Endothelial cell of umbilical vein (primary cell): ENCODE measurements around the gene MTRF1L. TPM values are rescaled to one million over a fixed set of nuclear protein-coding genes. Genes with fewer than 3 reads are reported as not detected.

Experiments
- BruUV-seq: library from RNA; stranded (reverse); fragments of 400-500 nt; replicated peaks from 2 replicates; lab custom pipeline; 2021; lab: Mats Ljungman, UMichigan
- CTCF ChIA-PET: fragments of 300-600, 350-600 bp; sonication (Branson Sonifier 250); formaldehyde crosslinking; loops from one replicate; lab custom pipeline; 2021; ENCODE audit warnings: antibody characterized with exemption, inconsistent platforms; lab: Charles Lee
- POLR2A ChIA-PET: fragments of 300-600, 350-600 bp; sonication (Branson Sonifier 250); formaldehyde crosslinking; loops from one replicate; lab custom pipeline; 2021; ENCODE audit warnings: antibody characterized with exemption, inconsistent platforms; lab: Charles Lee
- DNase-seq: peaks from one replicate; pipeline ENCODE4 v3.0.0-alpha.2; 2011; ENCODE audit warnings: low read depth, low spot score
- FAIRE-seq: peaks from 2 replicates; lab custom pipeline; 2011; peaks lifted over from hg19 to GRCh38; lab: Jason Lieb, UNC
- H2AFZ ChIP-seq: 2 replicates; pipeline ENCODE4 v1.6.0; 2012; ENCODE audit warnings: low read depth, low read length, control low read depth, inconsistent platforms
- H3K27ac ChIP-seq: 2 replicates; pipeline ENCODE4 v1.5.1; 2011; ENCODE audit warnings: low read depth, mild to moderate bottlenecking, control low read depth, low read length, moderate library complexity; ENCODE audit not compliant: insufficient read depth
- H3K27me3 ChIP-seq, 2 experiments: 2 replicates each; pipeline versions ENCODE4 v1.6.0 to v1.6.1; 2011; ENCODE audit warnings: low read length in 2 of 2, mixed read lengths in 1 of 2; ENCODE audit not compliant: control insufficient read depth in 2 of 2, insufficient read depth in 2 of 2
- H3K36me3 ChIP-seq, 2 experiments: 2 replicates in 1 of 2; 3 replicates in 1 of 2; pipeline ENCODE4 v1.5.1; 2011; ENCODE audit warnings: low read length in 2 of 2, mild to moderate bottlenecking in 1 of 2, moderate library complexity in 1 of 2; ENCODE audit not compliant: control insufficient read depth in 2 of 2, insufficient read depth in 2 of 2; ENCODE audit errors: extremely low read depth in 1 of 2
- H3K4me1 ChIP-seq: 3 replicates; pipeline ENCODE4 v1.5.1; 2011; ENCODE audit warnings: mild to moderate bottlenecking, low read length; ENCODE audit not compliant: control insufficient read depth, insufficient read depth; ENCODE audit errors: extremely low read depth
- H3K4me2 ChIP-seq: 2 replicates; pipeline ENCODE4 v1.6.1; 2011; ENCODE audit warnings: low read length, control low read depth, mixed read lengths; ENCODE audit not compliant: insufficient read depth
- H3K4me3 ChIP-seq, 3 experiments: fragments of 200-600 bp in 1 of 3; sonication (generic), shearing (Covaris generic) in 1 of 3; replicated peaks in 1 of 3; 2 replicates each; pipeline ENCODE4 v1.5.1; 2011 to 2016; ENCODE audit warnings: control low read depth in 3 of 3, low read length in 3 of 3, mild to moderate bottlenecking in 2 of 3, inconsistent platforms in 1 of 3, low read depth in 1 of 3, moderate library complexity in 1 of 3; ENCODE audit not compliant: insufficient read depth in 1 of 3
- H3K79me2 ChIP-seq: 2 replicates; pipeline ENCODE4 v1.6.0; 2012; ENCODE audit warnings: low read length, inconsistent platforms; ENCODE audit not compliant: control insufficient read depth, insufficient read depth
- H3K9ac ChIP-seq: replicated peaks from 2 replicates; pipeline ENCODE3; 2011; ENCODE audit warnings: low read length, control low read depth; ENCODE audit not compliant: insufficient read depth; ENCODE audit errors: extremely low read depth
- H3K9me1 ChIP-seq: replicated peaks from 3 replicates; pipeline ENCODE4 v1.6.0; 2011; ENCODE audit warnings: mild to moderate bottlenecking, low read length; ENCODE audit not compliant: control insufficient read depth, insufficient read depth; ENCODE audit errors: extremely low read depth
- H3K9me3 ChIP-seq: replicated peaks from 2 replicates; pipeline ENCODE4 v1.5.1; 2012; ENCODE audit warnings: low read length, inconsistent platforms; ENCODE audit not compliant: control insufficient read depth, insufficient read depth
- H4K20me1 ChIP-seq: replicated peaks from 2 replicates; pipeline ENCODE3; 2011; ENCODE audit warnings: mild to moderate bottlenecking, low read length; ENCODE audit not compliant: control insufficient read depth, insufficient read depth; ENCODE audit errors: extremely low read depth
- EZH2 ChIP-seq: IDR thresholded peaks from 2 replicates; pipeline ENCODE4 v1.6.1; 2012; ENCODE audit warnings: borderline replicate concordance, low read depth, mild to moderate bottlenecking, moderate library complexity, low read length, inconsistent platforms; ENCODE audit not compliant: severe bottlenecking
- FOS ChIP-seq: IDR thresholded peaks from 2 replicates; pipeline ENCODE4 v1.6.1; 2011; ENCODE audit warnings: mild to moderate bottlenecking, low read length, moderate library complexity, borderline replicate concordance; ENCODE audit not compliant: insufficient read depth
- GATA2 ChIP-seq: IDR thresholded peaks from 2 replicates; pipeline ENCODE4 v1.7.0; 2011; ENCODE audit warnings: low read depth, mild to moderate bottlenecking, moderate library complexity, mixed read lengths, low read length; ENCODE audit not compliant: insufficient read length, insufficient read depth
- JUN ChIP-seq: IDR thresholded peaks from 2 replicates; pipeline ENCODE4 v1.6.1; 2011; ENCODE audit warnings: borderline replicate concordance, low read depth; ENCODE audit not compliant: insufficient read length, insufficient read depth
- MYC ChIP-seq: IDR thresholded peaks from one replicate; pipeline ENCODE4 v1.6.1; 2011; ENCODE audit warnings: mild to moderate bottlenecking, low read depth, low read length
- POLR2A ChIP-seq: IDR thresholded peaks from 2 replicates; pipeline ENCODE4 v1.6.1; 2012; ENCODE audit warnings: low read depth, mild to moderate bottlenecking, control low read depth, low read length
- POLR2AphosphoS5 ChIP-seq: IDR thresholded peaks from 2 replicates; pipeline ENCODE4 v1.6.1; 2012; ENCODE audit warnings: low read depth, mild to moderate bottlenecking, control low read depth, low read length, moderate library complexity; ENCODE audit not compliant: insufficient read depth
- dilution Hi-C: fragments of 300-500 bp; cut with MboI; formaldehyde crosslinking; loops from one replicate; pipeline ENCODE4 v1.15.0; 2019; ENCODE audit warnings: low sequenced_read_pairs; ENCODE audit not compliant: extremely low pct_ligation_motif_present
- intact Hi-C: fragments of 100-400 bp; cut with micrococcal nuclease; formaldehyde crosslinking; loops from one replicate; pipeline ENCODE4 v1.10.0; 2022
- polyA plus RNA-seq, 4 experiments: library from polyadenylated mRNA; depleted of rRNA in 3 of 4; stranded (reverse) in 3 of 4; unstranded in 1 of 4; fragments of >200 nt; gene quantifications; 2 replicates each; pipeline versions ENCODE4 v1.2.1 to v1.2.3, GENCODE V29; 2011 to 2012; ENCODE audit warnings: missing spikeins in 1 of 4
- total RNA-seq: library from RNA; stranded (reverse); gene quantifications from 2 replicates; pipeline ENCODE4 v1.2.3, GENCODE V29; 2021
- TF ChIP-seq, protein P1 (sequence below): IDR thresholded peaks from 2 replicates; pipeline ENCODE4 v1.6.1; 2011; ENCODE audit not compliant: insufficient read depth, insufficient read length
- TF ChIP-seq, protein P2 (sequence below), 2 donors: IDR thresholded peaks; 1 replicate in 1 of 2; 2 replicates in 1 of 2; pipeline ENCODE4 v1.5.1; 2011; ENCODE audit warnings: low read length in 2 of 2, mild to moderate bottlenecking in 2 of 2, moderate library complexity in 2 of 2, control low read depth in 1 of 2, inconsistent platforms in 1 of 2, low read depth in 1 of 2; ENCODE audit not compliant: insufficient read depth in 1 of 2; ENCODE audit errors: extremely low read depth in 1 of 2

The MTRF1L gene
- total and polyA plus RNA-seq, 2 donors (not counting 3 experiments of a cell fraction or from before 2014, with no cell fraction given), result 6.2 to 27.5 TPM

DNA sequence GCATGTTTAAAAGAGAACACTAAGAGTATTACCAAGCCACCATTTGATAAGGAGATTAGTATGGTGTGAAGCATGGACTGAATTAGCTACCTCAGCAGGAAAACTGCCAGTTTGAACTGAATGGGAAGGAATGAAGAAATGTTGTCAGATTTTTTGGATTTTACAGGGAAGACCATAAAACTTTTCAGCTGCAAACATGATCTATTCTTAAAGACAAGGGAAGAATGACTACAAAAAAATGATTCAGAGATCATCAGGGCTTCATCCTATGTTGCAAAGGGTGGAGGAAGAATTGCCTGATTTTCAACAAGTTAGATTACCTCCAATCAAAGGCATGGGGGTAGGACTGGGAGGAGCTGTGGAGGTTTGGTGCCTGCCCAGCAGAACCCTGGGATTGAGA lies 49.3 kb upstream of the MTRF1L start:
- FAIRE-seq, result no peak
- no peak overlapping the region for H3K27ac ChIP-seq
- no peaks in the 10 kb centered on the region for H3K27me3 ChIP-seq
- dilution Hi-C loops, result no loop called here
- CTCF ChIA-PET, result interaction anchor here (1.0 to 2.0 kb wide), 2 partner anchors 20 to 56 kb away, joined by 4 to 7 read pairs; no protein-coding TSS in a partner anchor
- H3K79me2 ChIP-seq, result no peaks in the 10 kb centered on the region
- H3K9me3 ChIP-seq, result no peaks in the 10 kb centered on the region
- no peak overlapping the region for H2AFZ ChIP-seq
- no peak for DNase-seq
- no TSS peak for BruUV-seq
- no peaks in the 10 kb centered on the region for H4K20me1 ChIP-seq
- no peak for TF ChIP-seq MYC
- TF ChIP-seq, protein P1, sequence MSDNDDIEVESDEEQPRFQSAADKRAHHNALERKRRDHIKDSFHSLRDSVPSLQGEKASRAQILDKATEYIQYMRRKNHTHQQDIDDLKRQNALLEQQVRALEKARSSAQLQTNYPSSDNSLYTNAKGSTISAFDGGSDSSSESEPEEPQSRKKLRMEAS, result no peak
- no peak for TF ChIP-seq EZH2
- no peak for TF ChIP-seq FOS
- TF ChIP-seq POLR2AphosphoS5, result no peak
- TF ChIP-seq GATA2, result no peak
- TF ChIP-seq, protein P2, sequence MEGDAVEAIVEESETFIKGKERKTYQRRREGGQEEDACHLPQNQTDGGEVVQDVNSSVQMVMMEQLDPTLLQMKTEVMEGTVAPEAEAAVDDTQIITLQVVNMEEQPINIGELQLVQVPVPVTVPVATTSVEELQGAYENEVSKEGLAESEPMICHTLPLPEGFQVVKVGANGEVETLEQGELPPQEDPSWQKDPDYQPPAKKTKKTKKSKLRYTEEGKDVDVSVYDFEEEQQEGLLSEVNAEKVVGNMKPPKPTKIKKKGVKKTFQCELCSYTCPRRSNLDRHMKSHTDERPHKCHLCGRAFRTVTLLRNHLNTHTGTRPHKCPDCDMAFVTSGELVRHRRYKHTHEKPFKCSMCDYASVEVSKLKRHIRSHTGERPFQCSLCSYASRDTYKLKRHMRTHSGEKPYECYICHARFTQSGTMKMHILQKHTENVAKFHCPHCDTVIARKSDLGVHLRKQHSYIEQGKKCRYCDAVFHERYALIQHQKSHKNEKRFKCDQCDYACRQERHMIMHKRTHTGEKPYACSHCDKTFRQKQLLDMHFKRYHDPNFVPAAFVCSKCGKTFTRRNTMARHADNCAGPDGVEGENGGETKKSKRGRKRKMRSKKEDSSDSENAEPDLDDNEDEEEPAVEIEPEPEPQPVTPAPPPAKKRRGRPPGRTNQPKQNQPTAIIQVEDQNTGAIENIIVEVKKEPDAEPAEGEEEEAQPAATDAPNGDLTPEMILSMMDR (IDR thresholded peaks at IDR 0.05; ENCODE audit: extremely low read depth in 1 of 2, insufficient read depth in 1 of 2, low read depth in 1 of 2, low read length in 2 of 2), result no peak
- no peak for TF ChIP-seq JUN
- no peak for TF ChIP-seq POLR2A
- H3K4me1 ChIP-seq, result no peaks in the 10 kb centered on the region
- H3K36me3 ChIP-seq, result no peaks in the 10 kb centered on the region
- POLR2A ChIA-PET, result no interaction called here
- H3K4me2 ChIP-seq, result no peak overlapping the region
- no peaks in the 10 kb centered on the region for H3K9me1 ChIP-seq
- intact Hi-C loops, result no loop called here
- H3K4me3 ChIP-seq, result no peak overlapping the region
- no peak overlapping the region for H3K9ac ChIP-seq
